BJ (cell line): ENCODE measurements around the gene SAMM50. TPM values are rescaled to one million over a fixed set of nuclear protein-coding genes. Genes with fewer than 3 reads are reported as not detected.

Source experiments
- CTCF ChIA-PET: fragments of 350-600 bp; formaldehyde crosslinking; extraction: SDS; loops from one replicate; lab custom pipeline; 2021; ENCODE audit warnings: antibody characterized with exemption, inconsistent platforms; lab: Yijun Ruan, JAX
- POLR2A ChIA-PET: fragments of 300-600 bp; sonication (Branson Sonifier 250); formaldehyde crosslinking; extraction: SDS; loops from one replicate; lab custom pipeline; 2021; ENCODE audit warnings: antibody characterized with exemption; lab: Charles Lee
- DNase-seq: peaks from one replicate; pipeline ENCODE4 v3.0.0-alpha.2; 2011; ENCODE audit warnings: low read depth
- H3K27me3 ChIP-seq: 2 replicates; pipeline ENCODE4 v1.6.0; 2011; ENCODE audit warnings: low read length; ENCODE audit not compliant: control insufficient read depth, insufficient read depth
- H3K36me3 ChIP-seq: 2 replicates; pipeline ENCODE4 v1.5.1; 2011; ENCODE audit warnings: low read length; ENCODE audit not compliant: control insufficient read depth, insufficient read depth
- H3K4me3 ChIP-seq: 2 replicates; pipeline ENCODE4 v1.5.1; 2011; ENCODE audit warnings: low read depth, mild to moderate bottlenecking, control low read depth, low read length
- polyA plus RNA-seq: library from polyadenylated mRNA; depleted of rRNA; stranded (reverse); fragments of >200 nt; gene quantifications from 2 replicates; pipeline ENCODE4 v1.2.3, GENCODE V29; 2011
- TF ChIP-seq, protein P1 (sequence below): IDR thresholded peaks from 2 replicates; pipeline ENCODE4 v1.5.1; 2011; ENCODE audit warnings: low read depth, mild to moderate bottlenecking, control low read depth, inconsistent platforms, low read length, moderate library complexity; ENCODE audit not compliant: insufficient read depth

Gene SAMM50
- polyA plus RNA-seq, 1 experiment = 40.7 TPM

DNA sequence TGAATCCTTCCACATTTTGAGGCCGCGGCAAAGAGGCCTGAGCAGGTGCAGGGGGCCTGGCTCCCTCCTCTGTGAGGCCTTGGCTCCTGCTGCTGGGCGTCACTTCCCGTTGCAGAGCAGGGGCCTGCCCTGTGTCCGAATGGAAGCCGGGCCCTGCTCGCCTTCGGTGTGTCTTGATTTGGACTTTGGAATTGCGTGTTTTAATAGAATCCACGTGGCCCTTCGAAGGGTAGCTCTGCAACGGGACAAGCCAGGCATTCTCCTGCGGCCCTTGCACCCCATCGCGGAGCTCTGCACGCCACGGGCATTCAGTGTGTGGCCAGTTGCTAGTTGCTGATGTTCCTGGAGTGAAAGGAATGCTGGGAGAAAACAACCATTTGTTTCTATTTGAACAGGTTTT, 25.8 kb downstream of the SAMM50 start:
- POLR2A ChIA-PET = no interaction called here
- H3K4me3 ChIP-seq = no peak overlapping the region
- H3K27me3 ChIP-seq = no peaks in the 10 kb centered on the region
- DNase-seq = no peak
- TF ChIP-seq, protein P1, sequence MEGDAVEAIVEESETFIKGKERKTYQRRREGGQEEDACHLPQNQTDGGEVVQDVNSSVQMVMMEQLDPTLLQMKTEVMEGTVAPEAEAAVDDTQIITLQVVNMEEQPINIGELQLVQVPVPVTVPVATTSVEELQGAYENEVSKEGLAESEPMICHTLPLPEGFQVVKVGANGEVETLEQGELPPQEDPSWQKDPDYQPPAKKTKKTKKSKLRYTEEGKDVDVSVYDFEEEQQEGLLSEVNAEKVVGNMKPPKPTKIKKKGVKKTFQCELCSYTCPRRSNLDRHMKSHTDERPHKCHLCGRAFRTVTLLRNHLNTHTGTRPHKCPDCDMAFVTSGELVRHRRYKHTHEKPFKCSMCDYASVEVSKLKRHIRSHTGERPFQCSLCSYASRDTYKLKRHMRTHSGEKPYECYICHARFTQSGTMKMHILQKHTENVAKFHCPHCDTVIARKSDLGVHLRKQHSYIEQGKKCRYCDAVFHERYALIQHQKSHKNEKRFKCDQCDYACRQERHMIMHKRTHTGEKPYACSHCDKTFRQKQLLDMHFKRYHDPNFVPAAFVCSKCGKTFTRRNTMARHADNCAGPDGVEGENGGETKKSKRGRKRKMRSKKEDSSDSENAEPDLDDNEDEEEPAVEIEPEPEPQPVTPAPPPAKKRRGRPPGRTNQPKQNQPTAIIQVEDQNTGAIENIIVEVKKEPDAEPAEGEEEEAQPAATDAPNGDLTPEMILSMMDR = no peak
- H3K36me3 ChIP-seq = peaks cover 23% of the 10 kb centered on the region
- CTCF ChIA-PET = interaction anchor here (4.4 kb wide), 1 partner anchor 12 kb away, joined by 28 read pairs; no protein-coding TSS in a partner anchor

DNA sequence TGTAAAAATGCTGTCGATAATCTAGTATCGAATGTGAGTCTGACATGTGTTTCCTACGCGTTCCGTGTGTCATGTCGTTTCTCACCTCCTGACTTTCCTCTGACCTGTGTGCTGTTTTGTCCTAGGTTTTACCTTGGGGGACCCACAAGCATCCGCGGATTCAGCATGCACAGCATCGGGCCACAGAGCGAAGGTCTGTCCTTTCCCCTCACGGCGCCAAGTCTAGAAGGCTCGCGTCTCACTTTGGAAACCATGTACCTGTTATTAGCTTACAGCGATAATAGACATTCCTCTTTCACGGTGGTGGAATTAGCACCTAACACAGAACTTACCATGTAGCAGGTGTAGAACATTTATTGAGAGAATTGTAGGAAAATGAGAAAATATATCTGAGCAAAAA, 28.6 kb downstream of the SAMM50 start:
- Histone ChIP-seq H3K27me3 (no peaks in the 10 kb centered on the region), H3K4me3 (no peak overlapping the region), H3K36me3 (peaks cover 14% of the 10 kb centered on the region)
- TF ChIP-seq, protein P1 = no peak
- POLR2A ChIA-PET = no interaction called here
- no peak for DNase-seq
- CTCF ChIA-PET = interaction anchor here (0.8 to 4.4 kb wide), 2 partner anchors 9 to 88 kb away, joined by 3 to 28 read pairs; no protein-coding TSS in a partner anchor

DNA sequence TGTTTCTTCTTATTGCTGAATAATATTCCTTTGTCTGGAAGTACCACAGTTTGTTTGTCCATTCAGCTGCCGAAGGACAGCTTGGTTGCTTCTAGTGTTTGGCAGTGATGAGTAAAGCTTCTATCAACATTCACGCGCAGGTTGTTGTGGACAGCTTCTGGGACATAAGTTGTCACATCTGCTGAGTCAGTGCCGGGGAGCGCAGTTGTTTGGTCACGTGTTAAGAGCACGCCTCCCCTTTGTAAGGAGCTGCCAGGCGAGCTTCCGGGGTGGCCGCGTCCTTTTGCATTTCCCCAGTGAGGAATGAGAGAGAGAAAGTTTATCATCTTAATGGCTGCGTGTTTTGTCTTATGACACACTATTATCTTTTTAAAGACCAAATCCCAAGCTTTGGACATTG, 30.3 kb downstream of the SAMM50 start:
- TF ChIP-seq, protein P1 = no peak
- ChIA-PET POLR2A (no interaction called here), CTCF (interaction anchor here (0.6 to 0.8 kb wide), 2 partner anchors 145 to 393 kb away, joined by 3 read pairs; no protein-coding TSS in a partner anchor)
- Histone ChIP-seq H3K4me3 (no peak overlapping the region), H3K27me3 (no peaks in the 10 kb centered on the region), H3K36me3 (peaks cover 19% of the 10 kb centered on the region)
- DNase-seq = no peak

DNA sequence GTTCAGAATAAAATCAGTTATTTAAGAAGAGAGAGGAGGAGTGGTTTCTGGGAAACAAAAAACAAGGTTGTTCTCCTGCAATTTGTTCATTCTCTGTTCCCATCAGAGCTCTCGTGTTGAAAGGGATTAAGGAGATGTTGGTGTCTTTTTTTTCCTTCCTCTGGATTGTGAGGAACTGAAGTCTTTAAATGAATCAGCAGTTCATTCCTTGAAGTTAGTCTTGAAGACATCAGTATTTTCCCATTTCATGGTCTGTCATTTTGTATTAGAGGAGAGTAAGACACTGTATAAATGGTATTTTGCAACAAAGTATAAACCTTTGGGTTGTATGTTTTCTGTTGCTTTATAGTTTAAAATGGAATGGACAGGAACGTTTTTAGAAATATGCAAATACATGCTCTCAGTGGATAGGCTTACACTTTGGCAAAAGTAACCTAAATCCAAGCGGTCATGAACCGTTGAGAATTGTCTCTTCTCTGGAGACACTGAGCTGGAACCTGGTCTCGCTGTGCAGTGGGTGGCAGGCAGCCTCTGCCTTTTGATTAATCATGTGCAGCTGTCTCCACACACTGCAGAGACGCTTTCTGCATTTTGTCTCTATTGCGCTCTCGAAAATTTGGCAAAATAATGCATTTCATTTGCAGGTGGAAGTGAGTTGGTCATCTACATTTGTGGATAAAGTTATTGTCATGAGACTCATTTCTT, 33.0 kb downstream of the SAMM50 start:
- Histone ChIP-seq H3K27me3 (no peaks in the 10 kb centered on the region), H3K4me3 (no peak overlapping the region), H3K36me3 (peaks cover 25% of the 10 kb centered on the region)
- POLR2A ChIA-PET = no interaction called here
- DNase-seq = no peak
- CTCF ChIA-PET = interaction anchor here (0.9 to 2.3 kb wide), 5 partner anchors 11 to 697 kb away, joined by 3 to 10 read pairs (median 3); no protein-coding TSS in a partner anchor
- TF ChIP-seq, protein P1 = no peak

DNA sequence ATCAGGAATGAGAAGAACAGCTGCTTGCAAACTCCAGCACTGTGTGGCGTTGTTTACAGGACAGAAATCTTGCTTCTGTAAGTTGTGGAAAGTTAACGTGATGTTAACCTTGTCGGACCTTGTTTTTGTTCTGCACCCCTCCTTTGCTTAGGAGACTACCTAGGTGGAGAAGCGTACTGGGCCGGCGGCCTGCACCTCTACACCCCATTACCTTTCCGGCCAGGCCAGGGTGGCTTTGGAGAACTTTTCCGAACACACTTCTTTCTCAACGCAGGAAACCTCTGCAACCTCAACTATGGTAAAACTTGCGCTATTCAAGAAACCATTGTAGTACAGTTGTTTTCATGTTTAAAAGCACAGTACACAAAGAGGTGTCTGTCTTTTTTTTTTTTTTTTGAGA, 33.7 kb downstream of the SAMM50 start:
- POLR2A ChIA-PET = no interaction called here
- CTCF ChIA-PET = interaction anchor here (2.3 to 6.9 kb wide), 2 partner anchors 636 kb away, joined by 10 to 150 read pairs; no protein-coding TSS in a partner anchor
- no peak for DNase-seq
- TF ChIP-seq, protein P1 = no peak
- Histone ChIP-seq H3K27me3 (no peaks in the 10 kb centered on the region), H3K4me3 (no peak overlapping the region), H3K36me3 (peaks cover 24% of the 10 kb centered on the region)
